Measurements from ENCODE around the gene SIRPG.

SIRPG gene

DNA sequence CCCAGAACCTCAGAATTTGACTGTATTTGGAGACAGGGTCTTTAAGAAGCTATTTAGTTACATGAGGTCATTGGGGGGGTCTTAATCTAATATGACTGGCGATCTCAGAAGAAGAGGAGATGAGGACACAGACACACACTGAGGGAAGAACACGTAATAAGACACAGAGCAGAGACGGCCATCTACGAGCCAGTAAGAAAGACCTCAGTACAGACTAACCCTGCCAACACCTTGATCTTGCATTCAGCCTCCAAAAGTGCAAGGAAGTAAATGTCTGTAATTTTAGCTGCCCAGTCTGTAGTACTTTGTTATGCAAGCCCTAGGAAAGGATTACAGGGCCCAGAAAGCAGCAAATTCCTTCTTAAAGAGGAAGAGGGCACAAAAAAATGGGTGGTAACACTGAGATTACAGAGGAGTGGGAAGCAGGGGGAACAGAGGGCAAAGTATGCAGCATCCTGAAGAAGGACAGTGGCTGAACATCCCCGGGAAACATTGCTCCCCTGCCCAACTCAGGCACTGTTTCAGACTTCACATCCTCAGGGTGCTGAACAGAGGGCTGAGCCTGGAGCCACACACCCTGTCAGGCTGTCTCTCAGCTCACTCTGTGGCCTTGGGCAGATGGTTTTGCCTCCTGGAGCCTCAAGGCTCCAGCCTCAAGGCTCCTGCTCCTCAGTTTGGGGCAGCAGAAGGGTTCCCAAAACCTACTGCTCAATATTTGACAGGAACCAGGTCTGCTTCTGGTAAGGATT, 27.9 kb upstream of the SIRPG start:
- TF ChIP-seq ZBTB7A (IDR thresholded peaks at IDR 0.05; ENCODE audit: low read depth) = no peak
- TF ChIP-seq, protein P1, sequence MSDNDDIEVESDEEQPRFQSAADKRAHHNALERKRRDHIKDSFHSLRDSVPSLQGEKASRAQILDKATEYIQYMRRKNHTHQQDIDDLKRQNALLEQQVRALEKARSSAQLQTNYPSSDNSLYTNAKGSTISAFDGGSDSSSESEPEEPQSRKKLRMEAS (IDR thresholded peaks at IDR 0.05) = no peak
- TF ChIP-seq FOXM1 (IDR thresholded peaks at IDR 0.05; ENCODE audit: borderline replicate concordance, low read depth) = no peak
- TF ChIP-seq, protein P2, sequence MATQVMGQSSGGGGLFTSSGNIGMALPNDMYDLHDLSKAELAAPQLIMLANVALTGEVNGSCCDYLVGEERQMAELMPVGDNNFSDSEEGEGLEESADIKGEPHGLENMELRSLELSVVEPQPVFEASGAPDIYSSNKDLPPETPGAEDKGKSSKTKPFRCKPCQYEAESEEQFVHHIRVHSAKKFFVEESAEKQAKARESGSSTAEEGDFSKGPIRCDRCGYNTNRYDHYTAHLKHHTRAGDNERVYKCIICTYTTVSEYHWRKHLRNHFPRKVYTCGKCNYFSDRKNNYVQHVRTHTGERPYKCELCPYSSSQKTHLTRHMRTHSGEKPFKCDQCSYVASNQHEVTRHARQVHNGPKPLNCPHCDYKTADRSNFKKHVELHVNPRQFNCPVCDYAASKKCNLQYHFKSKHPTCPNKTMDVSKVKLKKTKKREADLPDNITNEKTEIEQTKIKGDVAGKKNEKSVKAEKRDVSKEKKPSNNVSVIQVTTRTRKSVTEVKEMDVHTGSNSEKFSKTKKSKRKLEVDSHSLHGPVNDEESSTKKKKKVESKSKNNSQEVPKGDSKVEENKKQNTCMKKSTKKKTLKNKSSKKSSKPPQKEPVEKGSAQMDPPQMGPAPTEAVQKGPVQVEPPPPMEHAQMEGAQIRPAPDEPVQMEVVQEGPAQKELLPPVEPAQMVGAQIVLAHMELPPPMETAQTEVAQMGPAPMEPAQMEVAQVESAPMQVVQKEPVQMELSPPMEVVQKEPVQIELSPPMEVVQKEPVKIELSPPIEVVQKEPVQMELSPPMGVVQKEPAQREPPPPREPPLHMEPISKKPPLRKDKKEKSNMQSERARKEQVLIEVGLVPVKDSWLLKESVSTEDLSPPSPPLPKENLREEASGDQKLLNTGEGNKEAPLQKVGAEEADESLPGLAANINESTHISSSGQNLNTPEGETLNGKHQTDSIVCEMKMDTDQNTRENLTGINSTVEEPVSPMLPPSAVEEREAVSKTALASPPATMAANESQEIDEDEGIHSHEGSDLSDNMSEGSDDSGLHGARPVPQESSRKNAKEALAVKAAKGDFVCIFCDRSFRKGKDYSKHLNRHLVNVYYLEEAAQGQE (IDR thresholded peaks at IDR 0.05; ENCODE audit: low read depth) = no peak
- no peak for TF ChIP-seq TCF12 (IDR thresholded peaks at IDR 0.05; ENCODE audit: low read depth)
- no peak for TF ChIP-seq YY1 (IDR thresholded peaks at IDR 0.05; ENCODE audit: low read depth)
- TF ChIP-seq NFIC (IDR thresholded peaks at IDR 0.05) = no peak

DNA sequence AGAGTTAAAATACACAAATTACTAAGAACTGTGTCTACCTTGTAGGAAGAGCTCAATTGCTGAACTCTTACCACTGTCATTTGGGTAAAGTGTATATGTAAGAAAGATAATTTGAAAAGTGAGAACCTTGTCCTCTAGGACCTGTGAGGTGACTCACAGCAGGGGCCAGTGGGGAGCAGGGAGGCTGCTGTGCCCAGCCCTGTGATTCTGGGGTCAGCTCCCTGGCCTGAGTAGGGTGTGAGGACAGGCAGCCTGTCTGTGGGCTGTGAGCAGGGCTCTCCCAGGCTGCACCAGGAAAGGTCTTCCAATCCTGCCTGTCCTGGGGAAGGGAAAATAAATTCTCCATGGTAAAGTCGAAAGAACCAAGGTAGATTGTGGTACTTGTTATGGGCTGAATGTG, 27.3 kb upstream of the SIRPG start:
- TF ChIP-seq YY1 (IDR thresholded peaks at IDR 0.05; ENCODE audit: low read depth) = no peak

DNA sequence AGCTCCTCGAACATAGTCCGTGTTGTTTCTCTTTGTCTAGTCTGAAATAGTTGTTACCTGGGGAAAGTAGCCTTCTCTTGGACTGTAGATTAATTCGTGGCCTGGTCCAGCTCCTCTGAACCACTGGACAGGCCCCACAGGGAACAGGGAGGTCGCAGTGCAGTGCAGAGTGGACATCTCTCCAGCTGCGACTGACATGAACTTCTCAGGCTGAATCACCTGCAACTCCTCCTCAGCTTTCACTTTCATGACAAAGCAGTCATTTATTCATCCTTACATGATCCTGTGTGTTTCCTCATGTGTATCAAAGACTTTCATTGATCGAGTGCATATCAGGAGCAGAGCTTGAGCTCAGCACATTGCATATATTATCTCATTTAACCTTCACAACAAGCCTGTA, 19.1 kb upstream of the SIRPG start:
- TF ChIP-seq TAF1 (IDR thresholded peaks at IDR 0.05; ENCODE audit: low read depth) (no peak), CEBPB (IDR thresholded peaks at IDR 0.05) (no peak), RAD21 (IDR thresholded peaks at IDR 0.05; ENCODE audit: low read depth) (no peak), TCF12 (IDR thresholded peaks at IDR 0.05; ENCODE audit: low read depth) (no peak), NFIC (IDR thresholded peaks at IDR 0.05) (no peak), EGR1 (IDR thresholded peaks at IDR 0.05) (no peak), CREB1 (IDR thresholded peaks at IDR 0.05; ENCODE audit: low read depth) (no peak), EP300 (IDR thresholded peaks at IDR 0.05; ENCODE audit: borderline replicate concordance) (no peak), TEAD4 (IDR thresholded peaks at IDR 0.05) (no peak)
- TF ChIP-seq, protein P2 (IDR thresholded peaks at IDR 0.05; ENCODE audit: low read depth) = no peak

DNA sequence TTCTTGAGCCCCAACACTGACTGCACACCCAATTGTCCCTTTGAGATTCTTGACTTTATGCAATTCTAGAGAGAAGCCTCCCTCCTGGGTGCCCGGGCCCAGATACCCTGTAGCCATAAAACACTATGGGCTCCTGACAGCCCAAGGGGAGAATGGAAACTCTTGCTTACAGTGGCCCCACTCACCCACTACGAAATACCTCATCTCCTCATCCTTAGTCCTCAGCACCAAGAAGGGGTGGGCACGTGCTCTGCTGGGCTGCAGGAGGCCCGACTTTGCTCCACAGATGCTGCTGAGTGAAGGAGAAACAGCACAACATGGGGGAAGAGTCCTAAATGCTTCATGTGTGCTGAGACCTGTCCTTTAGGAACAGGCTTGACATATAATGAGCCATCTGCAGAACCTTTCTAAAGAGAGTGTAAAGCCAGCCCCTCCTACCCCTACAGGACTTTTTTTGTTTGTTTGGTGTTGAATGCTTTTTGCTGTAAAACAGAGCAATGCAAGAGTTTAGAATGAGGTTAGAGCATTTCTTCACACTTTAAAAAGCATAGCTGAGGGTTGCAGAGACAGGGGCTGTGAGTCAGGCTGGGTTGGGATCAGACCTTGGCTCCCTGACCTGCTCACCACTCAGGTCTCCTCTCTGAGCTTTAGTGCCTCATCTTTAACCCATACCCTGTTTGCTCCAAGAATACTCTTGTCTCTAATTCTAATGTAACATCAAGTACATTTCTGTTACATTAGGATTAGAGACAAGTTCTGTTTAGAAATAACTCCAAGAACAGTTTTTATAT, 17.6 kb upstream of the SIRPG start:
- TF ChIP-seq, protein P2 (IDR thresholded peaks at IDR 0.05; ENCODE audit: low read depth) = no peak
- TF ChIP-seq CREB1 (IDR thresholded peaks at IDR 0.05; ENCODE audit: low read depth) (no peak), TEAD4 (IDR thresholded peaks at IDR 0.05) (no peak), TCF12 (IDR thresholded peaks at IDR 0.05; ENCODE audit: low read depth) (no peak), TAF1 (IDR thresholded peaks at IDR 0.05; ENCODE audit: low read depth) (no peak), NFIC (IDR thresholded peaks at IDR 0.05) (no peak), EGR1 (IDR thresholded peaks at IDR 0.05) (no peak), YY1 (IDR thresholded peaks at IDR 0.05; ENCODE audit: low read depth) (no peak), RAD21 (IDR thresholded peaks at IDR 0.05; ENCODE audit: low read depth) (no peak), FOXM1 (IDR thresholded peaks at IDR 0.05; ENCODE audit: borderline replicate concordance, low read depth) (no peak), ZBTB7A (IDR thresholded peaks at IDR 0.05; ENCODE audit: low read depth) (no peak)
- TF ChIP-seq, protein P1 (IDR thresholded peaks at IDR 0.05) = no peak

DNA sequence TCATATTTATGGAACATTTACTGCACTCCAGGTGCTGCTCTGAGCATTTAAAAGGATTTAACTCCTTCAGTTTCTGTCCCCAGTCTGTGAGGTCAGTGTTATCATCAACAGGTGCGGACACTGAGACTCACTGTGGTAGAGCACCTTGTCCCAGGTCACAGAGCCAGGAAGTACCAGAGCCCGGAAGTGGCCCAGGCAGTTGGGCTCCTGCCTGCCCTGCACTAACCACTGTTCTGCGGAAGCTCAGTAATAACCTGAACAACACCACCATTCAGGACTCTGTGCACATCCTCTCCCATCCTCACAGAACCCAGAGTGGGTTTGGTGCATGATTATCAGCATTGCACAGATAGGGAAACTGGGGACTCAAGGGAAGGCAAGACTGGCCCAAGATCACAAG, 16.8 kb upstream of the SIRPG start:
- TF ChIP-seq, protein P1 (IDR thresholded peaks at IDR 0.05) = no peak
